SK-N-SH treated with all-trans-retinoic acid at 6 μM for 48 hours (cell line): ENCODE results near the gene ALG9.

Experiments used
- ATAC-seq: fragments of 200-7000 bp; cut with Tn5 transposase; 3 replicates; pipeline ENCODE4 v1.9.1; 2020; ENCODE audit warnings: mild to moderate bottlenecking, moderate library complexity
- ARNTL ChIP-seq: fragments of 450-650 bp; formaldehyde crosslinking; IDR thresholded peaks from 2 replicates; pipeline ENCODE4 v1.5.0; 2020; ENCODE audit warnings: low read depth, mild to moderate bottlenecking, moderate library complexity, borderline replicate concordance
- BACH2 ChIP-seq: fragments of 250-450 bp; sonication (Bioruptor Pico); IDR thresholded peaks from 2 replicates; pipeline ENCODE4 v1.9.0; 2021; ENCODE audit warnings: mild to moderate bottlenecking, borderline replicate concordance
- CREB5 ChIP-seq: fragments of 250-450 bp; sonication (Bioruptor Pico); IDR thresholded peaks from 2 replicates; pipeline ENCODE4 v1.5.1; 2020; ENCODE audit warnings: low read depth, mild to moderate bottlenecking, moderate library complexity
- CSDC2 ChIP-seq: fragments of 250-450 bp; sonication (Bioruptor Pico); IDR thresholded peaks from 2 replicates; pipeline ENCODE4 v1.5.0; 2020; ENCODE audit warnings: mild to moderate bottlenecking, moderate library complexity
- CSRNP3 ChIP-seq: fragments of 250-450 bp; sonication (Bioruptor Pico); IDR thresholded peaks from 2 replicates; pipeline ENCODE4 v1.5.1; 2021; ENCODE audit warnings: mild to moderate bottlenecking, moderate library complexity
- ESRRG ChIP-seq: fragments of 250-450 bp; sonication (Bioruptor Pico); IDR thresholded peaks from 2 replicates; pipeline ENCODE4 v1.6.1; 2021; ENCODE audit warnings: mild to moderate bottlenecking
- GLIS3 ChIP-seq: fragments of 250-450 bp; sonication (Bioruptor Pico); IDR thresholded peaks from 2 replicates; pipeline ENCODE4 v1.5.0; 2020; ENCODE audit warnings: mild to moderate bottlenecking, moderate library complexity
- ISL1 ChIP-seq: fragments of 250-450 bp; sonication (Bioruptor Pico); IDR thresholded peaks from 2 replicates; pipeline ENCODE4 v2.1.2; 2022; ENCODE audit warnings: mild to moderate bottlenecking, moderate library complexity
- OSR1 ChIP-seq: fragments of 250-450 bp; sonication (Bioruptor Pico); IDR thresholded peaks from 2 replicates; pipeline ENCODE4 v1.8.0; 2022; ENCODE audit warnings: moderate library complexity, mild to moderate bottlenecking, inconsistent platforms
- PATZ1 ChIP-seq: fragments of 250-450 bp; sonication (Bioruptor Pico); IDR thresholded peaks from 2 replicates; pipeline ENCODE4 v1.8.0; 2020; ENCODE audit warnings: mild to moderate bottlenecking, moderate library complexity, borderline replicate concordance
- POU6F1 ChIP-seq: fragments of 250-450 bp; sonication (Bioruptor Pico); IDR thresholded peaks from 2 replicates; pipeline ENCODE4 v1.8.0; 2021; ENCODE audit warnings: low read depth, mild to moderate bottlenecking, moderate library complexity, borderline replicate concordance
- PPARA ChIP-seq: fragments of 250-450 bp; sonication (Bioruptor Pico); IDR thresholded peaks from 2 replicates; pipeline ENCODE4 v1.5.0; 2020; ENCODE audit warnings: mild to moderate bottlenecking, borderline replicate concordance
- RARB ChIP-seq: fragments of 250-450 bp; sonication (Bioruptor Pico); IDR thresholded peaks from 2 replicates; pipeline ENCODE4 v1.8.0; 2021; ENCODE audit warnings: mild to moderate bottlenecking, moderate library complexity
- SNAI2 ChIP-seq: fragments of 250-450 bp; sonication (Bioruptor Pico); IDR thresholded peaks from 2 replicates; pipeline ENCODE4 v1.5.0; 2020; ENCODE audit warnings: mild to moderate bottlenecking, moderate library complexity
- TCF4 ChIP-seq: fragments of 250-450 bp; sonication (Bioruptor Pico); IDR thresholded peaks from 2 replicates; pipeline ENCODE4 v1.8.0; 2021; ENCODE audit warnings: mild to moderate bottlenecking, moderate library complexity, borderline replicate concordance
- TOX ChIP-seq: fragments of 250-450 bp; sonication (Bioruptor Pico); IDR thresholded peaks from 2 replicates; pipeline ENCODE4 v1.8.0; 2021; ENCODE audit warnings: mild to moderate bottlenecking, moderate library complexity, borderline replicate concordance
- TSHZ2 ChIP-seq: fragments of 250-450 bp; sonication (Bioruptor Pico); IDR thresholded peaks from 2 replicates; pipeline ENCODE4 v1.5.0; 2020; ENCODE audit warnings: mild to moderate bottlenecking, moderate library complexity
- ZC3H10 ChIP-seq: fragments of 250-450 bp; sonication (Bioruptor Pico); IDR thresholded peaks from 2 replicates; pipeline ENCODE4 v1.5.1; 2021; ENCODE audit warnings: mild to moderate bottlenecking, moderate library complexity
- ZFP3 ChIP-seq: fragments of 250-450 bp; sonication (Bioruptor Pico); IDR thresholded peaks from 2 replicates; pipeline ENCODE4 v1.5.0; 2020; ENCODE audit warnings: mild to moderate bottlenecking, moderate library complexity
- ZFP30 ChIP-seq: fragments of 450-650 bp; formaldehyde crosslinking; IDR thresholded peaks from 2 replicates; pipeline ENCODE4 v1.5.0; 2022; ENCODE audit warnings: mild to moderate bottlenecking, moderate library complexity
- ZNF565 ChIP-seq: fragments of 450-650 bp; formaldehyde crosslinking; conservative IDR thresholded peaks from 2 replicates; pipeline ENCODE4 v1.5.0; 2020; ENCODE audit warnings: low read depth, mild to moderate bottlenecking, moderate library complexity
- ZNF70 ChIP-seq: fragments of 450-650 bp; formaldehyde crosslinking; IDR thresholded peaks from 2 replicates; pipeline ENCODE4 v1.5.0; 2020; ENCODE audit warnings: mild to moderate bottlenecking, moderate library complexity
- ZNF8 ChIP-seq: fragments of 450-650 bp; formaldehyde crosslinking; IDR thresholded peaks from 2 replicates; pipeline ENCODE4 v1.5.0; 2020; ENCODE audit warnings: mild to moderate bottlenecking, moderate library complexity

ALG9 gene

GRCh38 chr11:111814557-111815320, 56.6 kb downstream of the ALG9 start:
- TF ChIP-seq BACH2 (CRISPR knock-in tag), result no peak
- no peak for TF ChIP-seq ZNF8 (CRISPR knock-in tag)
- TF ChIP-seq TOX, result no peak
- no peak for TF ChIP-seq TSHZ2
- TF ChIP-seq RARB (CRISPR knock-in tag), result no peak
- TF ChIP-seq ZNF70 (CRISPR knock-in tag), result no peak
- no peak for TF ChIP-seq OSR1 (CRISPR knock-in tag)
- TF ChIP-seq SNAI2 (CRISPR knock-in tag), result no peak
- TF ChIP-seq TCF4 (CRISPR knock-in tag), result no peak
- TF ChIP-seq POU6F1 (CRISPR knock-in tag), result no peak
- TF ChIP-seq ZNF565 (CRISPR knock-in tag), result no peak
- no peak for TF ChIP-seq GLIS3 (CRISPR knock-in tag)
- TF ChIP-seq ZFP3 (CRISPR knock-in tag), result no peak
- no peak for TF ChIP-seq PATZ1
- TF ChIP-seq ARNTL (CRISPR knock-in tag), result no peak
- no peak for TF ChIP-seq ISL1 (CRISPR knock-in tag)
- no peak for TF ChIP-seq CSRNP3 (CRISPR knock-in tag)
- no peak for TF ChIP-seq ZFP30
- no peak for TF ChIP-seq PPARA (CRISPR knock-in tag)
- no peak for ATAC-seq

GRCh38 chr11:111814106-111814505, 57.3 kb downstream of the ALG9 start:
- no peak for ATAC-seq
- TF ChIP-seq ZFP3 (CRISPR knock-in tag) (no peak), RARB (CRISPR knock-in tag) (no peak), ZNF8 (CRISPR knock-in tag) (no peak), POU6F1 (CRISPR knock-in tag) (no peak), SNAI2 (CRISPR knock-in tag) (no peak), CSRNP3 (CRISPR knock-in tag) (no peak), CSDC2 (CRISPR knock-in tag) (no peak), ZC3H10 (no peak), ZFP30 (no peak), OSR1 (CRISPR knock-in tag) (no peak), ESRRG (CRISPR knock-in tag) (no peak), PPARA (CRISPR knock-in tag) (no peak), CREB5 (CRISPR knock-in tag) (no peak), BACH2 (CRISPR knock-in tag) (no peak), GLIS3 (CRISPR knock-in tag) (no peak), TSHZ2 (no peak), ISL1 (CRISPR knock-in tag) (no peak), ARNTL (CRISPR knock-in tag) (no peak)
